Melanocyte of skin (primary cell): Measurements from ENCODE around the gene CDK6. TPM values are rescaled to one million over a fixed set of nuclear protein-coding genes. Genes with fewer than 3 reads are reported as not detected.

Experiments used
- small RNA-seq, 2 donors: library from RNA; depleted of rRNA; stranded (forward); fragments of <200 nt; gene quantifications; one replicate each; pipeline ENCODE3, GENCODE V24; 2012
- total RNA-seq, 2 donors: library from RNA; depleted of rRNA; stranded (reverse); fragments of >200 nt; gene quantifications; 2 replicates each; pipeline ENCODE4 v1.2.3, GENCODE V29; 2012

The CDK6 gene
- total RNA-seq = 10 to 100 TPM; 12.0 to 32.0 TPM

DNA sequence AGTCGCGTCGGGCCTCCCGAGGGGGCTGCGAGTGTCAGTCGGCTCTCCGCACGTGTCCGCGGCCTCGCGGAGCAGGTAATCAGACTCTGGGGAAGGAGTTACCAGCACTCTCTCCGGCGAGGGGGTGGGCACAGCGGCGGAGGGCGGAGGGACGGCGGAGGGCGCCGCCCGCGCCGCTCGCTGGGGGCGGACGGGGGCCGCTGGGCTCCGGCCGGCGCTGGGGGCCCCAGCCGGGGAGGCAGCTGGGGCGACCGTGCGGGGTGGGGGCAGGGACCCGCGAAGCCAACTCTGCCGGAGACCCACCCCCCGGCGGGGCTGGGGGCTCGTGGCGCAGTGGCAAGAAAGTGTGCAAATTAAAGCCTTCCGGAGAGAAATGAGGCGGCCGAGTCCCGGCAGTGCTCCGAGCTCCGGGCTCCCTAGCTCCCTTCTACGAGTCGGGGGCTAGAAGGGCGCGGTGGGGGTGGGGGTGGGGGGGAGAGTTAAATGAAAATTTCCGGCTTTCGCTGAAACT is at the start of gene CDK6:
TSS of gene CDK6 (minus strand) at position 85 of the 511 bp plus-strand sequence. CDS start 3,250 bp downstream, outside the sequence.

Small RNA genes lying within 50 kb of the gene (small RNA-seq; reads per million reads assigned to genes)
- 0.09 to 0.17 reads per million in 2 donors for gene RNU6-10P

Other genes with a start within 250 kb of the CDK6 start
- 10 to 100 TPM in 1 of 2 donors, 1 to 10 TPM in 1; 8.6 to 15.7 TPM for gene FAM133B, start 246.2 kb downstream of the CDK6 start, total RNA-seq